Left ventricle myocardium superior (tissue), 1 donor: ENCODE measurements around the gene MAP2K5. TPM values are rescaled to one million over a fixed set of nuclear protein-coding genes. Genes with fewer than 3 reads are reported as not detected.

Experiments
- ATAC-seq: fragments of 200-7000 bp; cut with Tn5 transposase; one replicate; pipeline ENCODE4 v1.9.1; 2020; ENCODE audit warnings: mild to moderate bottlenecking, moderate library complexity
- DNase-seq: peaks from one replicate; pipeline ENCODE4 v3.0.0-alpha.2; 2020
- intact Hi-C: fragments of 100-400 bp; cut with micrococcal nuclease; formaldehyde crosslinking; loops from one replicate; pipeline ENCODE4 v1.11.0; 2022
- long read RNA-seq: library from polyadenylated mRNA; unstranded; transcript quantifications from one replicate; pipeline ENCODE4 v2.0.0, GENCODE V29; 2021
- total RNA-seq: library from RNA; stranded (reverse); fragmentation: NEBNext Ultra II Directional; extraction: Animal tissue kit (Norgen Biotek cat#: 25700); gene quantifications from one replicate; pipeline ENCODE4 v1.2.1, GENCODE V29; 2021
- donor health status: DM: no; HTN: yes; CAD: no; lungs with severe emphysema.

The MAP2K5 gene
- 22.0 TPM for total RNA-seq
- long read RNA-seq, transcript MAP2K5-201 (22 exons, 2,347 nt), result major isoform, 14 of 22 reads
- long read RNA-seq, partial matches to known transcripts, result 0 of 22 reads
- long read RNA-seq, other reads (novel, unspliced or antisense), result 6 of 22 reads

- intact Hi-C loops, result no loop called here
- ATAC-seq (peak; percentile 98), DNase-seq (peak; percentile 94)
Measured at GRCh38 chr15:67542420-67543347, at the start of gene MAP2K5. MAP2K5 (plus strand) TSS chr15:67542703; CDS start chr15:67543336, 633 bp downstream.

DNA sequence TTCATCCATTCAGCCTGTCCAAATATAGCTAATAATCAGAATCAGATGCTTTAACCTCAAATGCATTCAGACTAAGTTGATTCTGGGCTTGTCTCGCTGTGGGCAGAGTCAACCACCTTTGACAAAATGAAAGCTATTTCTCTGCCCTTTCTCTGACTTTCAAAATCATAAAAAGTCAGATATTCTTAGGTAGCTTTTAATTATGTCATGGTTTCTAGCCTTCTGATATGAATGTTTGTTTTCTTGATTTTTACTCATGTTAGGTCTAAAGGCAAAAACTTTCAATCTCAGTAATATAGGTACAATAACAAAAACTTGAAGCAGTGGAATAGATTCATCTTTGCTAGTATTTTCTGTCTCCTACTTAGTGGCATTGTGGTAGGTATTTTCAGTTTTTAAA is 46.9 kb upstream of the MAP2K5 start:
- DNase-seq, result no peak
- no peak for ATAC-seq
- intact Hi-C loops, result no loop called here

DNA sequence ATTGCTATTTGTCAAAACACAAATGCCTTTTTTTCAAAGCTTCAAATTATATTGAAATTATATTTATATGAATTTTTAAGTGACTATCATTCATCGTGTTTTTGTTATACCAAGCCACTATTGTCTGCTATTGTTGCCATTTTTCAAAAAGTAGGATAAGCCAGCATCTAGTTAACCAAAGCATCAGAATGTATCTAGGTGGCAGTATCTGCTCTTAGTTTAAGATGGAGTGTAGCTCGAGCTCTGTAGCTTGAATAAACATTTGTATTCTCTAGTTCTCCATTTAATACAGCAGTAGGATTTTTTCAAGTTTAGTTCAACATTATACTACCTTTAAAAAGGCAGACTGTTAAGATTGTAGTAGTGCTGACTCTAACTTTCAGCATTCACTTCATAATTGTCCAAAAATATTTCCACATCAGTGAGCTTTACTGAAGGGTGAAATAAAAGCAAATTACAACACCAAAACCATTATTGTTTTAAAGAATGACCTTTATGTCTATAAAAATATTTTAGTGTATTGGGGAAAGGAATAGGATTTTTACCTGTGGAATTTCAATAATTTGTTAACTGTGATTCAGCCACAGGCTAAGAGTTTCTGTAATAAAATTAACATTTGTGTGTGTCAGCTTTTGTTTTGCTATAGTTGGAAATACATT is 41.2 kb upstream of the MAP2K5 start:
- ATAC-seq, result peak; percentile 36
- no peak for DNase-seq
- intact Hi-C loops, result no loop called here

GRCh38 chr15:67501836-67502461 is 40.6 kb upstream of the MAP2K5 start:
- no peak for DNase-seq
- ATAC-seq, result no peak
- intact Hi-C loops, result no loop called here

GRCh38 chr15:67504056-67504455 is 38.4 kb upstream of the MAP2K5 start:
- no peak for DNase-seq
- ATAC-seq, result no peak
- intact Hi-C loops, result no loop called here

- DNase-seq (no peak), ATAC-seq (no peak)
- intact Hi-C loops, result no loop called here
Measured at GRCh38 chr15:67504796-67505195, 37.7 kb upstream of the MAP2K5 start.

GRCh38 chr15:67505675-67506572 is 36.6 kb upstream of the MAP2K5 start:
- no peak for DNase-seq
- ATAC-seq, result peak; percentile 22
- intact Hi-C loops, result no loop called here

DNA sequence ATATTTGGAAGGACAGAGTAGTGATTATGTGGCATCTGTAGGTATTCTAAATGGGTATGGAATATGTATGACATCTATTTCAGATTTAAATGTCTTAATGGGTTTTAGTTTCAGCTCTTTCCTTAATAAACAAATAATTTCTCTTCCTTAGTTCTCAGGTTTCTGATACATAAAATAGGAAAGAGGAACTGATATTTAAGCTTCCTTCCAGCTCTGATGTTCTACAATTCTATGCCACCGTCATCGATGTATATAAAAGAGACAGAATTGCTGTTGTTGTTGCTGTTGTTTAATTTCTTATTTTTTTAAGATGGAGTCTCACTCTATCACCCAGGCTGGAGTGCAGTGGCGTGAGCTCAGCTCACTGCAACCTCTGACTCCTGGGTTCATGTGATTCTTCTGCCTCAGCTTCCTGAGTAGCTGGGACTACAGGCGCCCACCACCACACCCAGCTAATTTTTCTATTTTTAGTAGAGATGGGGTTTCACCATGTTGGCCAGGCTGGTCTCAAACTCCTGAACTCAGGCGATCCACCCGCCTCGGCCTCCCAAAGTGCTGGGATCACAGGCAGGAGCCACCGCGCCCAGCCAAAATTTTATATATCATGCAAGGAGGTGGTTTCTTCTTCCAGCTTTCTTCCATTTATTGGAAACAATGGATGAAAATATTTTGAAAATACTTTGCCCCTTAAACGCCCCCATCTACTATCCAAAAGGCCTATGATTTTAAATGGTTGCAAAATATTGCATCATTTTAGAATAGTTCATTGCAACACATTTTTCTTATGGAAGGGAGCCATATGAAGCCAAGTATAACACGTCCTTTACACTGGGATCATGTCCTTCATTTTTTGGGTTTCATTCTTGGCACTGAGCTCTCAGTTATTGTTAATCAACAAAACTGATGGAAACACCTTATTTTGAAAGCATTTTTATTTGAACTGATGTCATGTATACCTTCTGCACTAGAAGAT is 35.4 kb upstream of the MAP2K5 start:
- no peak for DNase-seq
- ATAC-seq, result no peak
- intact Hi-C loops, result no loop called here

GRCh38 chr15:67508407-67508806 is 34.1 kb upstream of the MAP2K5 start:
- DNase-seq (no peak), ATAC-seq (no peak)
- intact Hi-C loops, result no loop called here

- intact Hi-C loops, result no loop called here
- DNase-seq (no peak), ATAC-seq (no peak)
Measured at GRCh38 chr15:67509918-67510317, 32.6 kb upstream of the MAP2K5 start.

GRCh38 chr15:67510597-67511190 is 31.8 kb upstream of the MAP2K5 start:
- intact Hi-C loops, result no loop called here
- ATAC-seq (no peak), DNase-seq (no peak)

- intact Hi-C loops, result no loop called here
- ATAC-seq (no peak), DNase-seq (no peak)
Measured at GRCh38 chr15:67511606-67512005, 30.9 kb upstream of the MAP2K5 start.

DNA sequence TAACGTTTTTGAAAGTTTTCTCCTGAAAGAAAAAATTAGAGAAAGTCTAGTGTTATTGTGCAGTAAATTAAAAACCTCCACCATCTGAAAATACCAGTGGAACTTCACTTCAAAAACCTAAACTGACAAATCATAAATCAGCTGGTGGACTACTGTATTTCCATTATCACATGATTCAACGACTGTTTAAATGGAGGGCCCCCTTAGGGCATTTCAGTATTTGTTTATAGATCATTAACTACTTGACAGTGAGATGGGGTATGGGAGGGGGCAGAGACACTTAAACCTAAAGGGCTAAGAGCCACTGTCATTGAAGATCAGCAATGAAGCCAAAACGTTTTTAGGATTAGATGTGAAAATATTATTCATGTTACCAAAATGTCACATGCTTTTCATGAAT is 30.4 kb upstream of the MAP2K5 start:
- DNase-seq (no peak), ATAC-seq (no peak)
- intact Hi-C loops, result no loop called here

- ATAC-seq (no peak), DNase-seq (no peak)
- intact Hi-C loops, result no loop called here
Measured at GRCh38 chr15:67512933-67513714, 29.4 kb upstream of the MAP2K5 start.

GRCh38 chr15:67515090-67515489 is 27.4 kb upstream of the MAP2K5 start:
- DNase-seq (no peak), ATAC-seq (no peak)
- intact Hi-C loops, result no loop called here

GRCh38 chr15:67515557-67515956 is 26.9 kb upstream of the MAP2K5 start:
- ATAC-seq (no peak), DNase-seq (no peak)
- intact Hi-C loops, result no loop called here
